ENCODE data around the gene RASA2.
"Not testable (repeated sequence)": the region's sequence is repeated elsewhere in the genome, so short reads cannot be mapped to it uniquely, and the experiment has no call there.

The RASA2 gene

GRCh38 chr3:141491081-141491480, 4.3 kb downstream of the RASA2 start:
- no peak for DNase-seq

DNA sequence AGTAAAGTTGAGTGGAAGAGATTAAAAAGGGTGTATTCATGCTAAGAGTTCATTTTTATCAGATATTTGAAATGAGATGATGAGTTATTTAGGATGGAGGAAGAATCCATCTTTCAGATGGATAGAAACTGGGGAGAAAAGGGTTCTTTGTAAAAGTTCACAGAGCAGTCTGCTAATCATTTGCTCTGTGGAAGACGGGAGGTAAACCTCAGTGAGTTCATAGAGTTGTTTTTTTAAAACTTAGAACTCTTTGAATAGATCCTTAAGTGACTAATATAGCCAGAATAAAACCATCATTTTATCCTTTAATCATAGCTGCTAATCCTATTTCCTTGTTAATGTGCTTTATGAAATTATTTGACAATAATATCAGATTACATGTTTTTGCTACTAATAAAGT, 5.1 kb downstream of the RASA2 start:
- DNase-seq: no peak

DNA sequence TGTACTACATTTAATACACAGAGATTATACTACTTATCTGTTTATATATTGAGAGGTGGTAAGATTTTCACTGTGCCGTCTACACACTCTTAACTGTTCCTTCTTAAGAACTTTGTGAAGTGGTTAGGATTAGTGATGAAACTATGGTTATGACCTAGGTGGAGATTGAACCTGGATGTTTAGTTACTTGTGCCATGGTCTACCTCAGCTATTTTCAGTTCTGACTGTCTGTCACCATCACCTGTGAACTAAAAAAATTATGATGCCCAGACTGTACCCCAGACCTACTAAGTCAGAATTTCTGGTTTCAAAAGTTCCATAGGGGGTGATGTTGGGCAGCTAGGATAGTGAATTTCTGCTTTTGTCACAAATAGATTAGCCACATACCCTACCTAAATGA, 6.4 kb downstream of the RASA2 start:
- DNase-seq: no peak

GRCh38 chr3:141497589-141497988, 10.8 kb downstream of the RASA2 start:
- DNase-seq: not testable (repeated sequence)

DNA sequence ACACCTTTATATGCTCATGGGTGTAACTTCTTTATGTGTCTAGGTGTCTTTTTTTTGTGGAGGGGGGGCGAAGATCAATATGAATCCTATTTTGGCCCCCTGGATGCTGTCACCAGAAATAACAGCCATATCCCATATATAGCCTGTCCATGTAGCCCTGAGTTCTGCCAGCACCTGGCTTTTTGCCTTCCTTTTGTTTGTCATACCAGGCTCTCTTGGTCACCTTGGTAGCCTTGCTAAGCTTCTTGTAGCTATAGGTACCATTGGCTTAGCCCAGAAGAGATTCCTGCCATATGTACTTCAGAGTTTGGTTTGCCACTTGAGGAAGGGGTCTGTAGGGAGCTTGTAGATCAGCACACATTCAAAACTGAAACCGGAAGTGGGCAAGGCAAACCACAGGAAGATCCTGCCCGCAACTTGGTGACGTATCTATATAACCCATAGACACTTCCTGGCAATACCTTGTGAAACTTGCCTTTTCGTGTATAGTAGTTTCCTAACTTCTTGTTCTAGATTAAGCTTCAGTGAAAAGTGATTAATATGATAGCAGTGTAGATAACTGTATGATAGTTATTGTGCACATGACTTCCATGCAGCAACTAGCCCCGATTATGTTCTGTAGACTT, 11.9 kb downstream of the RASA2 start:
- no peak for DNase-seq

GRCh38 chr3:141499284-141499683, 12.5 kb downstream of the RASA2 start:
- DNase-seq: no peak

- no peak for DNase-seq
Observed at GRCh38 chr3:141499965-141500364, 13.1 kb downstream of the RASA2 start.

- DNase-seq: no peak
Observed at GRCh38 chr3:141500397-141500796, 13.6 kb downstream of the RASA2 start.

- DNase-seq: no peak
Observed at GRCh38 chr3:141505166-141505565, 18.3 kb downstream of the RASA2 start.

DNA sequence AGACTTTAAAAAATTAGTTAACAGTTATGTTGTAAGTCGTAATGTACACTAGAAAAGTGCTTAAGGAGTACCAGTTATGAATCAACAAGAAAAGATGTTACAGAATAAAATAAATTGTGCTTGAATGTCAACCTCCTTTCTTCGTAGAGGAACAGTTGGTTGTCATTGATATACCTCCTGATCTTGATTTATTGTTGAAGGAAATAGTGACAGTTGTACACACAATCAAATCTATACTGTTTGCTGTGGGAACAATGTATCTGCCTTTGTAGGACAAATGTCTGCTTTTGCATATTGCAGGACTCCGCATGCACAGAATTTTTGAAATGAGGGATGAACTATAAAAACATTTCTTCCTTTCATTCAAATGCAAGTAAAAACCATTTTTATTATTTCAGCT, 19.2 kb downstream of the RASA2 start:
- no peak for DNase-seq

DNA sequence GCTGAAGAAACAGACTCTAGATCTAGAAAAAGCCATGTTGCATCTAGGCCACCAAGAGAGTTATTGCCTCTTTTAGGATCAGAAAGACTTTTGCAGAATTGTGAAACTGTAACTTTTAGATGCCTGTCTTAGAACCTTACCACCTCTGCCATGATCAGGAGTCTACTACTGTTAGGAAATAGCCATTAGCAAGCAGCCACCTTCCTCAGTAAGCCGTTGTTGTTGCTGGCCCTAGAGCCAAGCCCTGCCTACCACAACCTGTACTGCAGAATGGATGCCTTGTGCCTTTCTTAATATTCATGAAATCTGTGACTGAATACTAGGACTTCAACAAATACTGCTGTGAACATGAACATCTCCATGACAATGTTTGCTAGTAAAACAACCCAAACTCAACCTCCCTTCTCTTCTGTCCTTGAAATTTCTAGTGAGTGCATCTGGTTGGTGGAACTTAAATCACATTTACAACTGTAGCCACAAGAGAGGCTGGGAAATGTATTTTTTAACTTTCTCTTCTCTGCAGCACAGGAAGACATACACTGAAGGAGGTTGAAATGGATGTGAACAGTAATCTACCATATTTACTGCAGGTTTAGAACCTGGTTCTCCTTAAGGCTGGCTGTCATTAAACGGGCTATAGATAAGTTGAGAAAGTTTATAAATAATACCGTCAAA, 20.7 kb downstream of the RASA2 start:
- DNase-seq: no peak

- DNase-seq: no peak
Observed at GRCh38 chr3:141508067-141508436, 21.2 kb downstream of the RASA2 start.

GRCh38 chr3:141511361-141511760, 24.5 kb downstream of the RASA2 start:
- no peak for DNase-seq

- no peak for DNase-seq
Observed at GRCh38 chr3:141514382-141514781, 27.6 kb downstream of the RASA2 start.

DNA sequence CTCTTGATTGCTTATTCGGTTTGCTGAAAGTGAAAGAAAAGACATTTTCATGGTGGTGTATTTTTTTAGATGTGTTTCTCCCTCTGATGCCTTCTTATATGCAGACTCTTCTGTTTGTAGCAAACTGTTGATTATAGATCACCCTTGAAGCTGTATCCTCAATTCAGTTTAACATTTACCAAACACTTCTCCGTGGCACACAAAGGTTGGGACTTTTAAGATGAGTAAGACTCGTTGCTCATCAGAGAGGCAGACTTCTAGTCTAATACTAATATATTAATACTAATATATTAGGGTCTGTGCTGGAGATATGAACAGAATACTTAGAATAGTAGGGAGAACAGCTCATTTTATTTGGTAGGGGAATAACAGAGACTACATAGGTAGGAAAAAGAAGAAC, 32.8 kb downstream of the RASA2 start:
- no peak for DNase-seq

- no peak for DNase-seq
Observed at GRCh38 chr3:141521781-141522180, 35.0 kb downstream of the RASA2 start.

GRCh38 chr3:141523615-141524375, 37.0 kb downstream of the RASA2 start:
- DNase-seq: no peak

GRCh38 chr3:141524988-141525387, 38.2 kb downstream of the RASA2 start:
- no peak for DNase-seq

GRCh38 chr3:141525814-141526213, 39.0 kb downstream of the RASA2 start:
- DNase-seq: no peak

DNA sequence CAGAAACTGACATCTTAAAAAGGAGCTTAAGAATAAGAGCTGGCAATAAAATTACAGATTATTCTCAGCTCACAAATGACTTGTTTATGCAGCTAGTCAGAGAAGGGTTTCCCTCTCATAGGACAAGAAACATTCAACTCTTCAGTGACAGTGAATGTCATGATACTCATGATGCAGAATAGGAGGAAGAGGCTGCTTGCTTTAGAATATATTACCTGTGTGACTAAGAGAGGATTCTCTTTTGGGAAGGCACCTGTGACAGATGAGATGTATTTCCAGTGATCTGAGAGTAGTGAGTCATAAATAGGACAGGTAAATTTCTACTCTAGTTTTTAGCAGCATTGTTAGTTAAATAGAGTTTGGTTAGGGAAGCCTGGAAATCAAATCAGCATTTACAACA, 39.9 kb downstream of the RASA2 start:
- DNase-seq: no peak

GRCh38 chr3:141528800-141529199, 42.0 kb downstream of the RASA2 start:
- DNase-seq: no peak

- DNase-seq: no peak
Observed at GRCh38 chr3:141529256-141529655, 42.4 kb downstream of the RASA2 start.
